ENCODE results near the gene FGFR3. TPM values are rescaled to one million over a fixed set of nuclear protein-coding genes. Genes with fewer than 3 reads are reported as not detected.

The FGFR3 gene
- total and polyA plus RNA-seq, 9 of the 15 experiments (the other 6 are each of a cell fraction or from before 2014, with no cell fraction given), result 1.2 to 60.4 (median 12.7) TPM

GRCh38 chr4:1768367-1769034 lies 24.6 kb upstream of the FGFR3 start (continued):
- no peak for TF ChIP-seq ZNF318 (IDR thresholded peaks at IDR 0.05; ENCODE audit: borderline replicate concordance in 1 of 2, low read depth in 1 of 2)
- TF ChIP-seq RCOR1 (IDR thresholded peaks at IDR 0.05; ENCODE audit: borderline replicate concordance in 1 of 2, low read depth in 2 of 2, low read length in 2 of 2), result no peak
- no peak for TF ChIP-seq CREBBP (IDR thresholded peaks at IDR 0.05; ENCODE audit: low read depth, low read length)
- no peak for TF ChIP-seq ZNF644 (tag; IDR thresholded peaks at IDR 0.05; ENCODE audit: low read depth)
